Measurements from ENCODE around the gene NCAPG. TPM values are rescaled to one million over a fixed set of nuclear protein-coding genes. Genes with fewer than 3 reads are reported as not detected.

The NCAPG gene, protein sequence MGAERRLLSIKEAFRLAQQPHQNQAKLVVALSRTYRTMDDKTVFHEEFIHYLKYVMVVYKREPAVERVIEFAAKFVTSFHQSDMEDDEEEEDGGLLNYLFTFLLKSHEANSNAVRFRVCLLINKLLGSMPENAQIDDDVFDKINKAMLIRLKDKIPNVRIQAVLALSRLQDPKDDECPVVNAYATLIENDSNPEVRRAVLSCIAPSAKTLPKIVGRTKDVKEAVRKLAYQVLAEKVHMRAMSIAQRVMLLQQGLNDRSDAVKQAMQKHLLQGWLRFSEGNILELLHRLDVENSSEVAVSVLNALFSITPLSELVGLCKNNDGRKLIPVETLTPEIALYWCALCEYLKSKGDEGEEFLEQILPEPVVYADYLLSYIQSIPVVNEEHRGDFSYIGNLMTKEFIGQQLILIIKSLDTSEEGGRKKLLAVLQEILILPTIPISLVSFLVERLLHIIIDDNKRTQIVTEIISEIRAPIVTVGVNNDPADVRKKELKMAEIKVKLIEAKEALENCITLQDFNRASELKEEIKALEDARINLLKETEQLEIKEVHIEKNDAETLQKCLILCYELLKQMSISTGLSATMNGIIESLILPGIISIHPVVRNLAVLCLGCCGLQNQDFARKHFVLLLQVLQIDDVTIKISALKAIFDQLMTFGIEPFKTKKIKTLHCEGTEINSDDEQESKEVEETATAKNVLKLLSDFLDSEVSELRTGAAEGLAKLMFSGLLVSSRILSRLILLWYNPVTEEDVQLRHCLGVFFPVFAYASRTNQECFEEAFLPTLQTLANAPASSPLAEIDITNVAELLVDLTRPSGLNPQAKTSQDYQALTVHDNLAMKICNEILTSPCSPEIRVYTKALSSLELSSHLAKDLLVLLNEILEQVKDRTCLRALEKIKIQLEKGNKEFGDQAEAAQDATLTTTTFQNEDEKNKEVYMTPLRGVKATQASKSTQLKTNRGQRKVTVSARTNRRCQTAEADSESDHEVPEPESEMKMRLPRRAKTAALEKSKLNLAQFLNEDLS
- total RNA-seq, result 1 to 10 TPM; 3.0 to 6.6 TPM
- polyA plus RNA-seq (ENCODE audit: insufficient read length in 6 of 6), result 10 to 100 TPM; 19.5 to 47.7 (median 31.1) TPM
- long read RNA-seq, donor 1, full-length matches to known transcripts, result 5 of 5 reads
- long read RNA-seq, donor 1, partial matches to known transcripts, result 0 of 5 reads
- long read RNA-seq, donor 1, other reads (novel, unspliced or antisense), result 0 of 5 reads
- long read RNA-seq, donor 2, full-length matches to known transcripts, result 5 of 5 reads
- long read RNA-seq, donor 2, partial matches to known transcripts, result 0 of 5 reads
- long read RNA-seq, donor 2, other reads (novel, unspliced or antisense), result 0 of 5 reads
- long read RNA-seq, donor 3, full-length matches to known transcripts, result 3 of 3 reads
- long read RNA-seq, donor 3, partial matches to known transcripts, result 0 of 3 reads
- long read RNA-seq, donor 3, other reads (novel, unspliced or antisense), result 0 of 3 reads
- long read RNA-seq, donor 4, partial matches to known transcripts, result 3 of 3 reads
- long read RNA-seq, donor 4, other reads (novel, unspliced or antisense), result 0 of 3 reads
- long read RNA-seq, donor 5, partial matches to known transcripts, result 0 of 3 reads
- long read RNA-seq, donor 5, other reads (novel, unspliced or antisense), result 0 of 3 reads
- long read RNA-seq, donor 6, full-length matches to known transcripts, result 5 of 5 reads
- long read RNA-seq, donor 6, partial matches to known transcripts, result 0 of 5 reads
- long read RNA-seq, donor 6, other reads (novel, unspliced or antisense), result 0 of 5 reads
- long read RNA-seq, donor 7, full-length matches to known transcripts, result 1 of 1 reads
- long read RNA-seq, donor 7, partial matches to known transcripts, result 0 of 1 reads
- long read RNA-seq, donor 7, other reads (novel, unspliced or antisense), result 0 of 1 reads
- long read RNA-seq, donor 8, full-length matches to known transcripts, result 2 of 2 reads
- long read RNA-seq, donor 8, partial matches to known transcripts, result 0 of 2 reads
- long read RNA-seq, donor 8, other reads (novel, unspliced or antisense), result 0 of 2 reads
- long read RNA-seq, donor 9, result 0 reads
- long read RNA-seq, donor 10, result 0 reads
- long read RNA-seq, donor 11, partial matches to known transcripts, result 0 of 8 reads
- long read RNA-seq, donor 11, other reads (novel, unspliced or antisense), result 6 of 8 reads
- long read RNA-seq, donor 12, full-length matches to known transcripts, result 3 of 3 reads
- long read RNA-seq, donor 12, partial matches to known transcripts, result 0 of 3 reads
- long read RNA-seq, donor 12, other reads (novel, unspliced or antisense), result 0 of 3 reads

DNA sequence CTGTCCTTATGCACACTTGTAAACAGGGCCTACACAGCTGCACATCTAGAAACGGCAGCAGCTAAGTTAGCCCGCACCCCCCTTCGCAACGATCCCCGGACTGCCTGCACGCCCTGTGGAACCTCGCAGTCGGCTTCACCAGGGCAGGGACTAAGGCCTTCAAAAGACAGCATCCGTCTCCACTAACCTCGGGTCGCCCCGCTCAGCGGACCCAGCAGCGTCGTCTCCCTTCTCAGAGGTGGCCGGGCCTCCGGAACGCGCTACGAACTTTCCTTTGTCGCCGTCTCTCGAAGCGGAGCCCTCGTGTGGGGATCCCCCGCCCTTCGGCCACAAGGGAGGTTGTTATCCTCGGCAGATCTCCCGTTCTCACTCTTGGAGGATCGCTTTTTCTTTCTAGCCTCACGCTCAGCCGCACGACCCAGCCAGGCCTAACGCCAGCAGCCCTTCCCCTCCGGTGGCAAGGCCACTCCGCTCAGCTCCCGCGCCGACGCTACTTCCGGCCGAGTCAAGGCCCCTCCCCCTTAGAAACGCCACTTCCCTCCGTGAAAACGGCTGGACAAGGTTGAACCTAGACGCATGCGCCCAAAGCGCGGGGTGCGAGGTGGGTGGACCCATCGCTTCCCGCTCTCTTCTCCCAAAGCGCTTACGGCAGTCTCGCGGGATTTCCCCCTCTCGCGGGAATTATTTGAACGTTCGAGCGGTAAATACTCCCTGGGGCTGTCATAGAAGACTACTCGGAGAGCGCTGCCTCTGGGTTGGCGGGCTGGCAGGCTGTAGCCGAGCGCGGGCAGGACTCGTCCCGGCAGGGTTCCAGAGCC lies at the start of gene NCAPG, which contains the start of gene DCAF16:
Gene NCAPG, plus strand, starts transcription at position 720 of the 818 bp plus-strand sequence. CDS start 99 bp downstream, outside the sequence.
Gene DCAF16, minus strand, starts transcription at position 498 of the 818 bp plus-strand sequence. CDS start 6,616 bp downstream, outside the sequence.
- peak within 1 kb of the TSS; percentile 77 to 86 for H3K4me3 ChIP-seq
- peak; percentile 98 for ATAC-seq
- intact Hi-C loops (cut with DNase I), result no loop called here

DNA sequence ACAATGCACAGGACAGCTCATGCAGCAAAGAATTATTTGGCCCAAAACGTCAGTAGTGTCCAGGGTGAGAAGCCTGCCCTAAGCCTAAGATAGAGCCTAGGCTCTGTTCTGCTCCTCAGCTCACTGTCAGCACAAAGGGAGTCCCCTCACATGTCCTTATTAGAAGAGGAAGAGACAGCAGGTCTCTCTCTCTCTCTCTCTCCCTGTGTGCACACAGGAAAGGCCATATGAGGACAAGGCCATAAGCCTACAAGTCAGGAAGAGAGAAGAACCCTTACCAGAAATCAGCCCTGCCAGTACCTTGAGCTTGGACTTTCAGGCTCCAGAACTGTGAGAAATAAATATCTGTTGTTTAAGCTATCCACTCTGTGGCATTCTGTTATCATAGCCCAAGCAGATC lies 49.7 kb upstream of the NCAPG start:
- H3K27ac ChIP-seq, result no peak overlapping the region

More for the DNA sequence above, at the start of gene NCAPG, which contains the start of gene DCAF16:
- Histone ChIP-seq H3K4me1 (peaks cover 18 to 57% of the 10 kb centered on the region in 2 donors), H3K27ac (peak within 1 kb of the TSS; percentile 91 to 97), H3K27me3 (no peaks in the 10 kb centered on the region), H3K36me3 (no peaks in the 10 kb centered on the region), H3K9me3 (no peaks in the 10 kb centered on the region)
- DNase-seq, result peak; percentile 99 to 100 (median 100)
- TF ChIP-seq CTCF (IDR thresholded peaks at IDR 0.05), result no peak

GRCh38 chr4:17762726-17763125 lies 48.1 kb upstream of the NCAPG start:
- TF ChIP-seq CTCF (IDR thresholded peaks at IDR 0.05), result no peak
- H3K4me3 ChIP-seq, result no peak overlapping the region
- H3K4me1 ChIP-seq, result no peaks in the 10 kb centered on the region
- no peaks in the 10 kb centered on the region for H3K27me3 ChIP-seq
- DNase-seq (no peak), ATAC-seq (peak; percentile 76)
- intact Hi-C loops (cut with DNase I), result no loop called here
- H3K9me3 ChIP-seq, result peaks cover 0 to 6% of the 10 kb centered on the region in 2 donors
- no peak overlapping the region for H3K27ac ChIP-seq
- no peaks in the 10 kb centered on the region for H3K36me3 ChIP-seq

More for the DNA sequence above, 49.7 kb upstream of the NCAPG start:
- no peaks in the 10 kb centered on the region for H3K9me3 ChIP-seq
- ATAC-seq (no peak), DNase-seq (no peak)
- no peak overlapping the region for H3K4me3 ChIP-seq
- H3K27me3 ChIP-seq, result no peaks in the 10 kb centered on the region
- intact Hi-C loops (cut with DNase I), result no loop called here
- no peaks in the 10 kb centered on the region for H3K4me1 ChIP-seq
- no peaks in the 10 kb centered on the region for H3K36me3 ChIP-seq
- no peak for TF ChIP-seq CTCF (IDR thresholded peaks at IDR 0.05)
